Endothelial cell of umbilical vein (primary cell): ENCODE measurements around the gene FAM135A. TPM values are rescaled to one million over a fixed set of nuclear protein-coding genes. Genes with fewer than 3 reads are reported as not detected.

Experiments used
- BruUV-seq: library from RNA; stranded (reverse); fragments of 400-500 nt; replicated peaks from 2 replicates; lab custom pipeline; 2021; lab: Mats Ljungman, UMichigan
- CTCF ChIA-PET: fragments of 300-600, 350-600 bp; sonication (Branson Sonifier 250); formaldehyde crosslinking; loops from one replicate; lab custom pipeline; 2021; ENCODE audit warnings: antibody characterized with exemption, inconsistent platforms; lab: Charles Lee
- POLR2A ChIA-PET: fragments of 300-600, 350-600 bp; sonication (Branson Sonifier 250); formaldehyde crosslinking; loops from one replicate; lab custom pipeline; 2021; ENCODE audit warnings: antibody characterized with exemption, inconsistent platforms; lab: Charles Lee
- DNase-seq: peaks from one replicate; pipeline ENCODE4 v3.0.0-alpha.2; 2011; ENCODE audit warnings: low read depth, low spot score
- FAIRE-seq: peaks from 2 replicates; lab custom pipeline; 2011; peaks lifted over from hg19 to GRCh38; lab: Jason Lieb, UNC
- H2AFZ ChIP-seq: 2 replicates; pipeline ENCODE4 v1.6.0; 2012; ENCODE audit warnings: low read depth, low read length, control low read depth, inconsistent platforms
- H3K27ac ChIP-seq: 2 replicates; pipeline ENCODE4 v1.5.1; 2011; ENCODE audit warnings: low read depth, mild to moderate bottlenecking, control low read depth, low read length, moderate library complexity; ENCODE audit not compliant: insufficient read depth
- H3K27me3 ChIP-seq, 2 experiments: 2 replicates each; pipeline versions ENCODE4 v1.6.0 to v1.6.1; 2011; ENCODE audit warnings: low read length in 2 of 2, mixed read lengths in 1 of 2; ENCODE audit not compliant: control insufficient read depth in 2 of 2, insufficient read depth in 2 of 2
- H3K36me3 ChIP-seq, 2 experiments: 2 replicates in 1 of 2; 3 replicates in 1 of 2; pipeline ENCODE4 v1.5.1; 2011; ENCODE audit warnings: low read length in 2 of 2, mild to moderate bottlenecking in 1 of 2, moderate library complexity in 1 of 2; ENCODE audit not compliant: control insufficient read depth in 2 of 2, insufficient read depth in 2 of 2; ENCODE audit errors: extremely low read depth in 1 of 2
- H3K4me1 ChIP-seq: 3 replicates; pipeline ENCODE4 v1.5.1; 2011; ENCODE audit warnings: mild to moderate bottlenecking, low read length; ENCODE audit not compliant: control insufficient read depth, insufficient read depth; ENCODE audit errors: extremely low read depth
- H3K4me2 ChIP-seq: 2 replicates; pipeline ENCODE4 v1.6.1; 2011; ENCODE audit warnings: low read length, control low read depth, mixed read lengths; ENCODE audit not compliant: insufficient read depth
- H3K4me3 ChIP-seq, 3 experiments: fragments of 200-600 bp in 1 of 3; sonication (generic), shearing (Covaris generic) in 1 of 3; replicated peaks in 1 of 3; 2 replicates each; pipeline ENCODE4 v1.5.1; 2011 to 2016; ENCODE audit warnings: control low read depth in 3 of 3, low read length in 3 of 3, mild to moderate bottlenecking in 2 of 3, inconsistent platforms in 1 of 3, low read depth in 1 of 3, moderate library complexity in 1 of 3; ENCODE audit not compliant: insufficient read depth in 1 of 3
- H3K79me2 ChIP-seq: 2 replicates; pipeline ENCODE4 v1.6.0; 2012; ENCODE audit warnings: low read length, inconsistent platforms; ENCODE audit not compliant: control insufficient read depth, insufficient read depth
- H3K9ac ChIP-seq: replicated peaks from 2 replicates; pipeline ENCODE3; 2011; ENCODE audit warnings: low read length, control low read depth; ENCODE audit not compliant: insufficient read depth; ENCODE audit errors: extremely low read depth
- H3K9me1 ChIP-seq: replicated peaks from 3 replicates; pipeline ENCODE4 v1.6.0; 2011; ENCODE audit warnings: mild to moderate bottlenecking, low read length; ENCODE audit not compliant: control insufficient read depth, insufficient read depth; ENCODE audit errors: extremely low read depth
- H3K9me3 ChIP-seq: replicated peaks from 2 replicates; pipeline ENCODE4 v1.5.1; 2012; ENCODE audit warnings: low read length, inconsistent platforms; ENCODE audit not compliant: control insufficient read depth, insufficient read depth
- H4K20me1 ChIP-seq: replicated peaks from 2 replicates; pipeline ENCODE3; 2011; ENCODE audit warnings: mild to moderate bottlenecking, low read length; ENCODE audit not compliant: control insufficient read depth, insufficient read depth; ENCODE audit errors: extremely low read depth
- EZH2 ChIP-seq: IDR thresholded peaks from 2 replicates; pipeline ENCODE4 v1.6.1; 2012; ENCODE audit warnings: borderline replicate concordance, low read depth, mild to moderate bottlenecking, moderate library complexity, low read length, inconsistent platforms; ENCODE audit not compliant: severe bottlenecking
- FOS ChIP-seq: IDR thresholded peaks from 2 replicates; pipeline ENCODE4 v1.6.1; 2011; ENCODE audit warnings: mild to moderate bottlenecking, low read length, moderate library complexity, borderline replicate concordance; ENCODE audit not compliant: insufficient read depth
- GATA2 ChIP-seq: IDR thresholded peaks from 2 replicates; pipeline ENCODE4 v1.7.0; 2011; ENCODE audit warnings: low read depth, mild to moderate bottlenecking, moderate library complexity, mixed read lengths, low read length; ENCODE audit not compliant: insufficient read length, insufficient read depth
- JUN ChIP-seq: IDR thresholded peaks from 2 replicates; pipeline ENCODE4 v1.6.1; 2011; ENCODE audit warnings: borderline replicate concordance, low read depth; ENCODE audit not compliant: insufficient read length, insufficient read depth
- MYC ChIP-seq: IDR thresholded peaks from one replicate; pipeline ENCODE4 v1.6.1; 2011; ENCODE audit warnings: mild to moderate bottlenecking, low read depth, low read length
- POLR2A ChIP-seq: IDR thresholded peaks from 2 replicates; pipeline ENCODE4 v1.6.1; 2012; ENCODE audit warnings: low read depth, mild to moderate bottlenecking, control low read depth, low read length
- POLR2AphosphoS5 ChIP-seq: IDR thresholded peaks from 2 replicates; pipeline ENCODE4 v1.6.1; 2012; ENCODE audit warnings: low read depth, mild to moderate bottlenecking, control low read depth, low read length, moderate library complexity; ENCODE audit not compliant: insufficient read depth
- dilution Hi-C: fragments of 300-500 bp; cut with MboI; formaldehyde crosslinking; loops from one replicate; pipeline ENCODE4 v1.15.0; 2019; ENCODE audit warnings: low sequenced_read_pairs; ENCODE audit not compliant: extremely low pct_ligation_motif_present
- intact Hi-C: fragments of 100-400 bp; cut with micrococcal nuclease; formaldehyde crosslinking; loops from one replicate; pipeline ENCODE4 v1.10.0; 2022
- polyA plus RNA-seq, 4 experiments: library from polyadenylated mRNA; depleted of rRNA in 3 of 4; stranded (reverse) in 3 of 4; unstranded in 1 of 4; fragments of >200 nt; gene quantifications; 2 replicates each; pipeline versions ENCODE4 v1.2.1 to v1.2.3, GENCODE V29; 2011 to 2012; ENCODE audit warnings: missing spikeins in 1 of 4
- total RNA-seq: library from RNA; stranded (reverse); gene quantifications from 2 replicates; pipeline ENCODE4 v1.2.3, GENCODE V29; 2021

Gene FAM135A
- total and polyA plus RNA-seq, 2 donors (not counting 3 experiments of a cell fraction or from before 2014, with no cell fraction given): 3.7 to 9.6 TPM

- POLR2A ChIA-PET: no interaction called here
- BruUV-seq: no TSS peak
- Histone ChIP-seq H3K36me3 (no peaks in the 10 kb centered on the region), H3K27ac (no peak overlapping the region), H3K4me2 (no peak overlapping the region), H3K9ac (no peak overlapping the region), H2AFZ (no peak overlapping the region), H3K27me3 (peaks cover 2 to 5% of the 10 kb centered on the region in 2 experiments), H4K20me1 (no peaks in the 10 kb centered on the region), H3K4me3 (no peak overlapping the region), H3K4me1 (peaks cover 16% of the 10 kb centered on the region), H3K79me2 (no peaks in the 10 kb centered on the region), H3K9me3 (no peaks in the 10 kb centered on the region), H3K9me1 (no peaks in the 10 kb centered on the region)
- intact Hi-C loops: no loop called here
- DNase-seq (no peak), FAIRE-seq (no peak)
- dilution Hi-C loops: no loop called here
- no peak for TF ChIP-seq GATA2
- no peak for TF ChIP-seq POLR2AphosphoS5
- no peak for TF ChIP-seq POLR2A
- no peak for TF ChIP-seq EZH2
- TF ChIP-seq JUN: no peak
- TF ChIP-seq MYC: no peak
- CTCF ChIA-PET: interaction anchor here (0.9 kb wide), 1 partner anchor 22 kb away, joined by 3 read pairs; no protein-coding TSS in a partner anchor
Observed at GRCh38 chr6:70396163-70396562, 17.1 kb upstream of the FAM135A start.

DNA sequence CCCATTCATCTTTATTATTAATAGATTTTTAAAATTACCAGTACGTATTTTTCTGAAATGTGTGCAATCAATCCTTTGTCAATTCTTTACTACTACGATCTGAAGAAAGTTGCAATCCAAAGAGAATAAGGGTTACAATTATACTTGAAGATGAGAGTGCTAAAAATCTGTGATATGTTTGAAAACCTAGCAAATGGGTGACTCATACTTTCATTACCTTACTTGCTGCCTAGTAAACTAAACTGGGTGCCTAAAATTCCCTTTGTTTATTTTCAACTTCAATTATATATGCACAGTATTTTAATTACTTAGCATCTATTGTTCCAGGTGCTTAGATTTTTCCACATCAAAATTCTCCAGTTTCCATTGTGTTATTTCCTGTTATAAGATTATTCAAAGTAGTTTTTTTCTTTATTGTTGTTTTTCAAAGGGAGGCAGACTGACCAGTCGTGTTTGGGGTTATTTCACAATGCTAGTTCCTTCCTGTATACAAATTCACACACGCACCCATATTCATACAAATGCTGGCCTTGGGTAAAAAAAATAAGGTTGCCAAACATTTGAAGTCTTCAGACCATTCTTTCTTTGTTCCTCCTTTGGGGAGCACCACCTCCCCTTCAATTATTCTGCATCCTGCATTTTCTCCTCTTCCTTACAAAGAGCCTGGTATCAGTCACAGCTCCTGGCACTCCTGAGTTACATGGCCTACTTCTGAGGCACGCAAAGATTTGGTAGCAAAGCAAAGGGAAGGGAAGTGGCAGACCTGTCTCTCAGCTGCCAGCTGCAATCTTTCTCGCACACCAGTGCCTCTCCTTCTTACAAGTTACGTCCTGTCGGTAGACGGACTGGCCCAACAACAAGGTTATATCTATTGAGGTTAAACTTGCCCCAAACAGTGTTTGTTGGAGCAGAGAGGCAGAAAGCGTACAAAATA, 16.2 kb upstream of the FAM135A start:
- Histone ChIP-seq H3K36me3 (no peaks in the 10 kb centered on the region), H4K20me1 (no peaks in the 10 kb centered on the region), H3K9me1 (no peaks in the 10 kb centered on the region), H3K9me3 (no peaks in the 10 kb centered on the region), H3K4me2 (no peak overlapping the region), H3K4me3 (no peak overlapping the region), H3K27me3 (peaks cover 0 to 2% of the 10 kb centered on the region in 2 experiments), H3K79me2 (no peaks in the 10 kb centered on the region), H3K4me1 (peaks cover 16% of the 10 kb centered on the region), H3K27ac (no peak overlapping the region), H2AFZ (peak overlapping the region; percentile 44), H3K9ac (no peak overlapping the region)
- BruUV-seq: no TSS peak
- peak; percentile 27 for TF ChIP-seq FOS
- no peak for TF ChIP-seq POLR2AphosphoS5
- peak; percentile 48 for TF ChIP-seq JUN
- TF ChIP-seq MYC: no peak
- DNase-seq (no peak), FAIRE-seq (no peak)
- intact Hi-C loops (no loop called here), dilution Hi-C loops (no loop called here)
- CTCF ChIA-PET: no interaction called here
- POLR2A ChIA-PET: no interaction called here
